Stimulated activated CD4-positive, alpha-beta T cell treated with anti-CD3 and anti-CD28 coated beads, Interleukin-15, amount 100 ng/mL, for 24 hours (primary cell): ENCODE measurements around the gene EFCC1.

ENCODE experiments used
- DNase-seq: peaks from one replicate; pipeline ENCODE4 v3.0.0-alpha.2; 2020

Gene EFCC1, protein sequence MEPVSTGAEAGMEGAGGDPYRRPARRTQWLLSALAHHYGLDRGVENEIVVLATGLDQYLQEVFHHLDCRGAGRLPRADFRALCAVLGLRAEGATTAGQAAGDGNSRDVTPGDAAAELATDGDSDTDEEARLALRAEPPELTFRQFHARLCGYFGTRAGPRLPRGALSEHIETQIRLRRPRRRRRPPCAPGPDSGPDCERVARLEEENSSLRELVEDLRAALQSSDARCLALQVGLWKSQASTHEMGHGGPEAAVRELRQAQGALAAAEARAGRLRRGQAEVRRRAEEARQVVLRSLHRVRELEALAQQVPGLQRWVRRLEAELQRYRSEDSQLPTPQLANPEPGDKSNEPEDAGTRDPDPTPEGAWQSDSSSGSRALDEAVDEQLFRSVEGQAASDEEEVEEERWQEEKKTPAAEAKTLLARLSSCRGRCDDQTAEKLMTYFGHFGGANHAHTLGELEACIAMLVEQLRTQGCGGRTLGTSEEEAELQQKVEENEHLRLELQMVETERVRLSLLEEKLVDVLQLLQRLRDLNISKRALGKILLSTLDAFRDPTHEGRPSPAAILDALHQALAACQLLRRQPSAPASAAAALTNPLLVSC

DNA sequence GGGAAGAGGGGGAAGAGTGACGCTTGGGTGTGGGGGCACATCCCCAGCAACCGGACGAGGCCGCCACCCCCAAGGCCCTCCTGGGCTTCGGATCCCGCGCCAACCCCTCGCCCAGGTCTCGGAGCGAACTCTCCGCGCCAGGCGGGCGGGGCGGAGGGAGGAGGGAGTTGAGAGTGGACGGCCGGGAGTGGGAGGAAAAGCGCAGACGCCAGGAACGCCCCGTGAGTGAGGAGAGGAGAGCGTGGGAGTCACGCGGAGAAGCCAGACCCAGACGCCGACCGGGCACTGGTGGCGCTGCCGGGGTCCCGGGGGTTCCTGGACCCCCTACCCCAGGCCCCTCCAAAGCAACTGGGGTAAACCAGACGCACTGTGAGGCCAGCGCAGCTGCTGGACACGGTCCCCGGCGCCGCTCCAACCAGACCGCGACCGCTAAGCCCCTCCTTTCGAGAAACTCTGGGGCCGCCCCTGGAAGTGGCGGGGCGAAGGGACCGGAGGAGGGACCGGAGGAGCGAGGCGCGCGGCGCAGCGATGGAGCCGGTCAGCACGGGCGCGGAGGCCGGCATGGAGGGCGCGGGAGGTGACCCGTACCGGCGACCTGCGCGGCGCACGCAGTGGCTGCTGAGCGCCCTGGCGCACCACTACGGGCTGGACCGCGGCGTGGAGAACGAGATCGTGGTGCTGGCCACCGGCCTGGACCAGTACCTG lies at the start of gene EFCC1:
Gene EFCC1 (plus strand): TSS at position 204 of the 705 bp plus-strand sequence. CDS start 325 bp downstream, at position 529.
- DNase-seq = peak; percentile 55

DNA sequence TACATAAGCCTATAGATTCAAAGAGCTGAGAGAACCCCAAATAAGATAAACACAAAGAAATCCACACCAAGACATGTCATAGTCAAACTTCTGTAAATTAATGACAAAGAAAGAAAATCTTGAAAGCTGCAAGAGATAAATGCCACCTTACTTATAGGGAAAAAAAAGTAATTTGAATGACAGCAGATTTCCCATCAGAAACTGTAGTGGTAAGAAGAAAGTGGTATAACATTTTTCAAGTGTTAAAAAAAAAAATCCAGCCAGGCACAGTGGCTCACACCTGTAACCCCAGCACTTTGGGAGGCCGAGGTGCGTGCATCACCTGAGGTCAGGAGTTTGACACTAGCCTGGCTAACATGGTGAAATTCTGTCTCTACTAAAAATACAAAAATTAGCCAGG lies 44.7 kb upstream of the EFCC1 start:
- no peak for DNase-seq

DNA sequence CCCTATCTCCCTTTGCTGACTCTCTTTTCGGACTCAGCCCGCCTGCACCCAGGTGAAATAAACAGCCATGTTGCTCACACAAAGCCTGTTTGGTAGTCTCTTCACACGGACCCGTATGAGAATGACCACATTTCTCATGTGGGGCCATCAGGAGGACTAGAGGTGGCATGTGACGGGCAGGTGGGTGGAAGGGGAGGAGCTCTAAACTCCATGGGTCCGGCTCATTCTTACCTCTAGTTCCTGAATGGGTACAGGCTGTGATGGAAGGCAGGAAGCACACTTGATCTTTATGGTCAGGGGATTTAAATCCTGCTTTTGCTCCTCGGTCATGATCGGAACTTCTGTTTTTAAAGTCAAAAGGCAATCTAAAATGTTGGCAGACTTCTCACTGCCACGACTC lies 35.8 kb upstream of the EFCC1 start:
- no peak for DNase-seq

DNA sequence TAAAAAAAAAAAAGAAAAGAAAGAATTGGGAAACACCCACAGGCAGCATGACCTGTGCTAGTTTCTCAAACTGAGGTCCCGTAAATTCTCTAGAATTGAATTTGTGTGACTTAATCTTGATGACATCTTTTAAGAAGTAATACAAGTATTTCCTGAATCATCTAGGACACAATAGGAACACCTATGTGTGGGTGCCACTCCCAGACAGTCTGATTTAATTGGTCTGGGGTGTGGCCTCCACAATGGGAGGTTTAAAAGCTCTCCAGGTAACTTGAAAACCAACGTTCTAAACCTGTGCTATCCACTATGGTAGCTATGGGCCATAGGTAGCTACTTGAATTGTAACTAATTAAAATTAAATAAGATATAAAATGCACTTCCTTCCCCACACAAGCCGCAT lies 35.3 kb upstream of the EFCC1 start:
- DNase-seq = no peak

DNA sequence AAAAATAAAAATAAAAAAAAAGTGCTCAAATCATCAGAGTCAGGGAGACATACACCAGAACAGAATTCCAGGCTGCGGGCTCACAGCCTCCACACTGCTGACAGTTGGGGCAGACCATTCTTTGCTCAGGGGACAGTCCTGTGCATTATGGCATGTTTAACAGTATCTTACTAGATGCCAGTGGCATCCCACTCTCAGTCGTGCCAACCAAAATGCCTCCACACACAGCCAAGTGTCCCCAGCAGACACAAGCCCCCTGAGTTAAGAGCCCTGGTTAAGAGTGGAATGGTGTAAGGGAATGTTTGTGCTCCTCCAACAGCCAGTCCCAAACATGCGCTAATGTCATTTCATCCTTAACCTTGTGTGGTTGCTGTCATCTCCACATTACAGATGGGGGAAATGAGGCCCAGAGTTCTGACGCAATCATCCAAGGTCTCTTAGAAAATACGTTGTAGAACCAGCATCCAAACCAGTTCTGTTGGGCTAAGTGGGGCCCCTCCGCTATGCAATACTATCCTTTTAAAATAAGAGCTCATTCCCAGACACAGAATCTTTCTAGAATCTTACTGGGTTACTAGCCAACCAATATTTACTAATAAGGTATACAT lies 33.3 kb upstream of the EFCC1 start:
- DNase-seq = no peak

DNA sequence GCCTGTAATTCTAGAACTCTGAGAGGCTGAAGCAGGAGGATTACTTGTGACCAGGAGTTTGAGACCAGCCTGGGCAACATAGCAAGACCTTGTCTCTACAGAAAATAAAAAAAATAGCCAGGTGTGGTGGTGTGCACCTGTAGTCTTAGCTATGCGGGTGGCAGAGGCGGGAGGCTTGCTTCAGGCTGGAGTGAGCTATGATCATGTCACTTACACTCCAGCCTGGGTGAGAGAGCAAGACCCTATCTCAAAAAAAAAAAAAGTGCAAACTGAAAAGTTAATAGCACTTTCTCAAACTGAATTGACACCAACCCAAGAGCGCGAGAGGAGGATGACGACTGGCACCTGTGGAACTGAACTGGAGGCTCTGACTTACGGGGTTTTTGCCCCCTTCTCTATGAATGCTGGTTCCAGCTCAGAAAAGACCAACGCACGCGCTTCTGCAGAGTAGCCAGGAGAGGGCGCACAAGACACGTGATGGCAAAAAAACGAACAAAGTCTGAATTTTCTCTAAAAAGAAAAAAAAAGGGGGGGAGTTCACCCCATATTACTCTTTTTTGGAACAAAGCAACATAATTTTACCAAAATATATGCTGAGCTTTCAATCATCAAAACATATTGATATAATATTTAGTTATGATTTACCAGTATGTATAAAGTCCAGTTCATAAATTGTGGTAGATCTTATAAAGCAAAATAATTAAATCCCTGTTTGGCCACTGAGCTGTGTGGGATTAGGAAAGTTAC lies 30.9 kb upstream of the EFCC1 start:
- peak; percentile 66 for DNase-seq

DNA sequence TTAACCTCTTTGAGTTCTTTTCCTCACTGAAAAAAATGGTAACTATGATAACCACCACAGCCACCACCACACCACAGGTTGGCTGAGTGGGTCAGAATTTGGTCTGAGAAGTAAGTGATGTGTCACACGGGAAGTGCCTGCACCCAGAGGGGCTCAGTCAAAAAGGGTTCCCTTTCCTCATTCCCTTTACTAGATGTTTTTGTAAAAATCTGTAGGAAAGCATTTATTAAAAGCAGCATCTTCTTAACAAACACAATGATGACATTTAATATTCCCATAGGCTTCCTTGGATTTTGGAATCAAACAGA lies 30.4 kb upstream of the EFCC1 start:
- no peak for DNase-seq

DNA sequence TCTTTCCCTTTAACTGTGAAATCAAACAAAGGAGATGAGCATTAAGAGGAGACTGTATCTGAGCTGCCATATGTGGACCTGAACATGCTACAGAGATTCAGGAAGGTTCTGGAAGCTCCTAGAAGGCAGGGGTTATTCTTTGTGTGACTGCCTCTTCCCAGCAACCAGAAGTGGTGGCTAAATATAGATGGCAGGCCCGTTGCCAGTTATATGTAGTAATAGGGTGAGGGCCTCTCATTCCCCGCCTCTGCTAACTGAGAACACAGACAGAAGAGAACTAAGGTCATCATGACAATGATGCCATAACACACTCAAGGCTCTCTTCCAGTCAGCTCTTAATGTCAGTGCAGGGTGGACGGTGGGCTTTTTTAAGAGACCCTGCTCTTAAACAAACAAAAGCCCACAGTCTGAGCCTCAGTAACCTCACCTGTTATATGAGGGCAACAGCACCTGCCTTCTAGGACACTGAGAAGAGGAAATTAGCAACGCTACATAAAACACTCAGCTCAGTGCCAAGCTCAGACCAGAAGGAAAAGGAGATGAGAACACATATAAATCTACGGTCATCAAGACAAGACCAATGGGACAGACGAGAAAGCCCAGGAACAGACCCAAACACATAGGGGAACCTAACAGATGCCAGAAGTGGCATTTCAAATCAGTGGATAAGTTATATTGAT lies 29.5 kb upstream of the EFCC1 start:
- no peak for DNase-seq

DNA sequence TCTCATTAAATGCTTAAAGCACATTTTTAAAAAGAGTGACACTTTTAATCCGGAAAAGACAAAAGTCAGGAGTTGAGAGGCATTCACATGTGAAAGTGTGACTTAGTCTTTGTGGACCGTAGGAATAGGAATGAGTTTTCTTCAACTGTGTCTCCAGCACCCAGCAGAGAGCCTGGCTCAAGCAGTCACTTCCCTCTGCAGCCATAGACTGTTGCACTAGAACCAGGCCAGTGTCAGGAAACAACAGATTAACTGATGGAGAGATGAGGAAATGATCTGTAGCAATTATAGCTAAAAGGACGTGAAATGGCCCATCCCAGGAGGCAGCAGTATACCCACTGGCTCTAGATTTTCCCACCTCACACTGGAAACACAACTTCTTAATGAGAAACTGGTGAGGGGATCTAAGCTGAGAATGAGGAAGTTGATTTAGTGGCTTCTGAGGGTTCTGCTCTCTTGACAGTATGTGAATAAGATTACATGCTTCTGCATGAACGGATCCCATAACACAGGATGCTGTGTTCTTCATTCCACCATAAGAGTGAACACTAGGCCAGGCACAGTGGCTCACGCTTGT lies 27.0 kb upstream of the EFCC1 start:
- no peak for DNase-seq

DNA sequence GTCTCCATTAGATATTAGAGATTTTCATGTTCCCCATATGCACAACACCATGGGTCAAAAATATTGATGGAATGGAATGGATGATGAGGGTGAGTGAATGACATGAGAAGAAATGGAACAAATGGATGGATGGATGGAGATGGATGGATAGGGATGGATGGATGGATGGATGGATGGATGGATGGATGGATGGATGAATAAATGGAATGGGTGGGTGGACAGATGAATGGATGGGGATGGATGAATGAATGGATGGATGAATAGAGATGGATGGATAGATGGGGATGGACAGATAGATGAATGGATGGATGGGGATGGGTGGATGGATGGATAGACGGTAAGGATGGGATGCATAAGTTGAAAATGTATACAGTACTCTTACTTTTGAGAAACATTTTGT lies 25.8 kb upstream of the EFCC1 start:
- no peak for DNase-seq

DNA sequence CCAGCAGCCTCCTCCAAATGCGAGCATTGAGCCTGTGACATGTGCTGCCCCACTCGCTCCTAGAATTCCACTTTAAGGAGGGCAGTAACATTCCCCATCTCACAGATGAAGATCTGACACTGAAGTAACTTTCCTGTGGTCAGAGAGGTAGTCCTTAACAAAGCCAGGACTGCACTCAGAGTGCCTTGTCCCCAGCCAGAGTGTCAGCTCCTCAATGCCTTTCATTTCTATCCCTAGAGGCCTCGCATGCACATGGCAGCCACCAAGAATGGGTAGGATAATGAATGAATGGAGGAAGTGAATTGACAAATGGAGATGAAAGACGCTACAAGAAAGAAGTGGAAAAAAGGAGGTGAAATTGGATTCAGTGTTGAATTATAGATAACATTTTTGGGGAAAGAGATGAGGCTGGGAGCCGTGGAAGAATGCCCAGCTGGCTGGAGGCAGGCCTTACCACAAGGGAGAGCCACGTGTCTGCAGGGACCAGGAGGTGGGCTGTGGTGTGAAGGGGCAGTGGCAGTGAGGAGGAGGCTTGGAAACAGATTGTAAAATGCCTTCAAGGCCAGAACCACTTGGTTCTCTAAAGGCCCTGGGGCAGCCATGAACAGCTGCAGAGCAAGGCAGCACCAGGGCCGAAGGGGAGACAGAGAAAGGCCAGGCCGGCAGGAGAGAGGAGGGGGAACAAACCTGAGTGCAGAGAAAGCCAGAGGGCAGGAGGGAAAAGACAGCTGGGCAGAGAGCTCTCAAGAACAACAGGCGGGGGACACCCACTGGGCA lies 17.6 kb upstream of the EFCC1 start:
- DNase-seq = no peak

DNA sequence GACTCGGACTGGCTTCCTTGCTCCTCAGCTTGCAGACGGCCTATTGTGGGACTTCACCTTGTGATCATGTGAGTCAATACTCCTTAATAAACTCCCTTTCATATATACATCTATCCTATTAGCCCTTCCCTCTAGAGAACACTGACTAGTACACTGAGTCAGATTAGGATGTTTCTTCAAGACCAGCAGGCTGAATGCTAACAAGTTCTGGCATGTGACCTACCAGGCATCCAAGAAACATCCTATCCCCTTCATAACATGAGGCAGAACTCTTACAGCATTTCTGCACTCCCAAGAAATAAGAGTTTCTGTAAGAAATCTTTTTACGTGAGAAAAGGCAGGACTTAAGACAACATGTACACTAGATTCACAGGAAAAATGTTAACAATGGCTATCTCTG lies 16.5 kb upstream of the EFCC1 start:
- no peak for DNase-seq

DNA sequence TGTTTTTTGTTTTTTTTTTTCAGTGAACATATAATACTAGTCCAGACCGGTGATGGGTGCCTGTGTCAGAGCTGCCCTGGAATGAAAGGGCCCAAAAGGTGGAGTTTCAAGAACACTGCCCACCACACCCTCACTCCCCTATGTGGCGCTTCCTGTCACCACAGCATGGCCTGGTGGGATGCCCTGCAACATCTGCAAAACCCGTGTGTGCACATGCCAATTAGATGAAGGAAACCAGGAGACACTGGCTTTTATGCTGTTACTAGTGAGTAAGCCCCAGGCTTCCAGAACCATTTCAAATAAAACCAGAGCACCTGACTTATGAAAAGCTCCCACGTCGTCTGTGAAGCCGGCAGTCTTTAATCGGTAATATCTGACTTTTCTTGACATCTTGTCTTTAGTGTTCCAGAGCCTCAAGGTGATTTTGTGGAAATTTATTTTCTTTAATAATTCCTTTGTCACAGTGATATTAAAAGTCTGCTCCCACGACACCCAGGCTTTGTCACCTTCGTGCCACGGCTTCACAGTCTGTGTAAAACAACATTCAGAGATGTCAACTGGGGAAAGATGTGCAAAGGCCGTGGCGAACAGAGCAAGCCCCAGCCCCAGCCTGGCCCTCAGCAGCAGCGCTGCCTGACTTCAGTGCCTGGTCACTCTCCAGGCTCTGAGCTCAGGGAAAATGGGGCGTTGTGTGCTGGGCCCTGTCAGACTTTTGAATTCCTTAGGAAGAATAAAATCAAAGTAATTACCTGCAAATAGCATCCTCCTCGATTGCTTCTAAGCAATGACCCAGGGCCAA lies 13.6 kb upstream of the EFCC1 start:
- DNase-seq = no peak

DNA sequence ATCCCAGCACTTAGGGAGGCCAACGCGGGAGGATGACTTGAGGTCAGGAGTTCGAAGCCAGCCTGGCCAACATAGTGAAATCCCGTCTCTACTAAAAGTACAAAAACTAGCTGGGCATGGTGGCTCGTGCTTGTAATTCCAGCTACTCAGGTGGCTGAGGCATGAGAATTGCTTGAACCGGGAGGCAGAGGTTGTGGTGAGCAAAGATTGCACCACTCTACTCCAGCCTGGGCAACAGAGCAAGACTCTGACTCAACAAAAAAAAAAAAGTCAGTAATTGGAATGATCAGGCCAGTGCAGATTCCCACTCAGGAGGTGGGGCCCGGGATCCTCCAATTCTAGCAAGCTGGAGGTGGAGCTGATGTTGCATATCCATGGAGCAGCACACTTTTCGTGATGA lies 12.8 kb upstream of the EFCC1 start:
- no peak for DNase-seq

DNA sequence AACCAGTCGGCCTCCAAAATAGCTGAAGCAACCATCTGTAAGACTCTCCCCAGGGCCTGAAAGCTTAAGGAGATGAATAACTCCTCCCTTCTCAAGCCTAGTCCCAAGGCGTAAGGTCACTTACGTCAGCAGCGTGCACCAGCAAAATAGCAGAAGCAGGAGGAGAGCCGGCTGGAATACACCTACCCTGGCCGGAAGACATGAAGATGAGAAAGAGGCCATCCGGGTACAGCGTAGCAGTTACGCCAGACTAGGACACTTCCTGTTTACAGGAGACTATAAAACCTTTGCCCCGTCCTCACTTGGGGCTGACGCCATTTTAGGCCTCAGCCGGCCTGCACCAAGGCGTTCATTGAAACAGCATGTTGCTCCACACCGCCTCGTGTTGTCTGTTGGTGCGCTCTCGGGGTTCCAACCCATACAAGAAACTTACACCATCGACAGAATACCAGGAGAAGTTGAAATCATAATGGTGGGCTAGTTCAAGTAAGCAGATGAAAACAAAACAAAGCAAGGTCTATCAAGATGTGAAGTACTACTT lies 9.7 kb upstream of the EFCC1 start:
- no peak for DNase-seq

DNA sequence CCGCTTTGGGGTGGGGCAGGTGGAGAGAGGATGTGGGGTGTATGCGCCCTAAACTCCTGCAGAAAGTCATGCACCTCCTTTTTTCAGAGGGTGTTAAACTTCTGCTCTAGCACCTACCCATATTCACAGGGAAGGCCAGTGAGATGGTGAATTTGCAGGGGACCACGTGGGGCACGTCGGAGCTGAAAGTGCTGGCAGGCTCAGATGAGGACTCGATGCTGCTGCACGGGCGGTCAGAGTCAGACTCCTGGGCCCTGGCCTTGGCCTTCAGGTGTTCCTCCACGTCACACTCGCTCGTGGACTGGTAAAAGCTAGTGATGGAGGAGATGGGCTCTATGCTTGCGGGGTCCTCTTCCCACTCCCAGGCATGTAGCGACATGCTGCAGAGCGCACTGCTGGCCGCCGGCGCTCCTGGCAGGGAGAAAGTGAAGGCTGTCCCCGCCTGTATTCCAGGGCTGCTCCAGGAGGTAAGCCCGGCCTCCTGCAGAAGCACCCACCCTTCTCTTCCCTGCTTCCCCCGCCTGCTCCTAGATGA lies 8.1 kb upstream of the EFCC1 start:
- DNase-seq = no peak

DNA sequence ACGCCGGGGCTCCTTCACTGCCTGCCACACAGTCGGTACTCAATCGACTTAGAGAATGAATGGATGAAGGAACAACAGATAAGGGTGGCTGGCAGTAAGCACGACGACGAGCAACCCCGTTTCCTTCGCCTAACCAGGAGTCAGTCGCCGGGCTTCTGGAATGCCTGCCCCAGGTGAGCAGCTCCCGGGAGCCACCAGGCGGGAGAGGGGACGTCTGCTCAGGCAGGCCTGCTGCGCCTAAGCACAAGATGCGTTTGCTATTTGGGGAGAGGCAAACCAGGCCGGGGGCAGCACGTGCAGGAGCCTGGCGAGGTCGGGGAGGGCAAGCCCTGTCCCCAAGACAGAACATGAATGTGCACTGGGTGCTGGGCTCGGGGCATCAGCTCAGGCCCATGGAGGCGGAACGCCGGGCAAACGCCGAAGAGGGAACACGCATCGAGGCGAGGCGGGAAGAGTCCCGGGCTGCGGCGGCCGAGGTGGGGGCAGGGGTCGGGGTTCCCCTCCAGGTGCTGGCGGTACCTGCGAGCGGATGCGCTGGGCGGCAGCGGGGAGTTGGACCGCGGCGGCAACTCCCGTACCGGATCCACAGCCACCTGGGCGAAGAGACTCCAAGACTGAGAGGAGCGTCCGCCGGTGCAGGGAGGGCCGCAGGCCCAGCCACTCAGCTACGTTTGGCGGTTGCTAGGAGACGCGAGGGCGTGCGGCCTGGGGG lies 7.5 kb upstream of the EFCC1 start, which contains the start of gene CFAP92:
Gene CFAP92 (minus strand): TSS at position 616 of the 712 bp plus-strand sequence. CDS start 772 bp downstream, outside the sequence.
- DNase-seq = peak; percentile 93

DNA sequence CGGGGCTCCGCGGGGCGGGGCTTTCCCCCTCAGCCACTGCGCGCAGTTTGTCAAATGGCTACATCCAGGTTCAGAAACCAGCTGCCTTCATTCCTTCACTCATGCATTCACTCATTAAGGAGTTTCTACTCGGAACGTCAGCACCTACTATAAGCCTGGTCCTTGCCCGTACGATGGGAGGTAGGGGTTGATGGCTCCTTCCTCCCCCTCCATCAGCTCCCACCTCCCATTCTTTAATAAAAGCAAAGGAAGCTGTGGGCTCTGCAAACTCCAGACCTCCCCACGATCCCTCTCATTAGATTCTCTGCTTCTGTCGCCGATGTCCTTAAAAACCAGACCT lies 7.0 kb upstream of the EFCC1 start:
- no peak for DNase-seq
